Body of pancreas (tissue), 4 donors: ENCODE results near the gene RPRD1B. TPM values are rescaled to one million over a fixed set of nuclear protein-coding genes. Genes with fewer than 3 reads are reported as not detected.

Experiments used
- ATAC-seq: fragments of 150-250 bp; one replicate; pipeline ENCODE4 v1.9.1; 2016
- DNase-seq, 4 donors: peaks; one replicate each; pipeline ENCODE4 v3.0.0-alpha.2; 2019
- H3K27ac ChIP-seq, 4 donors: fragments of 200-600 bp; sonication (generic); 1 replicate in 3 of 4; 2 replicates in 1 of 4; pipeline versions ENCODE4 v1.5.1 to v1.6.1; 2016 to 2019; ENCODE audit warnings: mild to moderate bottlenecking in 1 of 4, mixed read lengths in 1 of 4, moderate library complexity in 1 of 4
- H3K27me3 ChIP-seq, 2 donors: fragments of 200-600 bp; sonication (generic); one replicate each; pipeline ENCODE4 v1.6.0; 2016; ENCODE audit warnings: mild to moderate bottlenecking in 1 of 2
- H3K36me3 ChIP-seq, 2 donors: fragments of 200-600 bp; sonication (generic); replicated peaks in 1 of 2; 2 replicates each; pipeline ENCODE4 v1.5.1; 2016; ENCODE audit warnings: low read depth in 2 of 2; ENCODE audit not compliant: insufficient read depth in 1 of 2
- H3K4me1 ChIP-seq: fragments of 200-600 bp; sonication (generic); one replicate; pipeline ENCODE4 v1.6.0; 2016
- H3K4me3 ChIP-seq, 2 donors: fragments of 200-600 bp; sonication (generic); 1 replicate in 1 of 2; 2 replicates in 1 of 2; pipeline ENCODE4 v1.5.1; 2016 to 2019
- H3K9me3 ChIP-seq, 3 donors: fragments of 200-600 bp; sonication (generic); 1 replicate in 2 of 3; 2 replicates in 1 of 3; pipeline ENCODE4 v1.5.1; 2016
- POLR2A ChIP-seq, 3 donors: fragments of 450-650 bp; IDR thresholded peaks; one replicate each; pipeline ENCODE4 v1.6.1; 2016; ENCODE audit warnings: antibody characterized with exemption in 3 of 3, mild to moderate bottlenecking in 2 of 3
- WGBS, 2 donors: methylation state at CpG; one replicate each; pipeline ENCODE4 v1.1.5; 2017; 5-methylcytosine and 5-hydroxymethylcytosine counted together
- intact Hi-C: fragments of 100-400 bp; cut with DNase I; formaldehyde crosslinking; loops from one replicate; pipeline ENCODE4 v1.15.1; 2023
- total RNA-seq, 2 donors: library from RNA; depleted of rRNA; stranded (reverse); fragments of >200 nt; gene quantifications; one replicate each; pipeline ENCODE4 v1.1.0, GENCODE V29; 2016
- TF ChIP-seq, protein P1 (sequence below), 7 experiments: fragments of 450-650 bp in 4 of 7; fragments of 200-600 bp in 3 of 7; sonication (generic) in 3 of 7; IDR thresholded peaks; one replicate each; pipeline ENCODE4 v1.5.1; 2016 to 2019; ENCODE audit warnings: antibody characterized with exemption in 7 of 7

RPRD1B gene
- total RNA-seq, 2 donors from 2014 or later = 8.8 to 12.5 TPM

DNA sequence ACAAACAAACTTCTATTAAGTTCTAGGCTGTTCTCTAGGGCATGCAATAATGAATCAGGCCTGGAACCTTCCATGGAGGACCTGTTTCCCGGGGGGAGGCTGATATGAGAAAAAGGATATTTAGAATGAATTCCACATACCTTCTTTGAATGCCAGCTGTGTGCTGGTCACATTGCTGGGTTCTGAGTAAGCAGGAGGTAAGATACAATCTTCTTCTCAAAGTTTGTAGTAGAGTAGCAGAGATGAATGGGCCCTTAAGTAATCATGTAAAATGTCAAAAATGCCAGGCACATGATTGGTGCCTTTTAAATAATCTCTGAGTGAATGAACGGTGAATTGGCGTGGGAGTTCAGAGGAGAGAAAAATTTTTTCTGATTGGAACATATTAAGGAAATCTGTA lies 84.1 kb downstream of the RPRD1B start:
- H3K36me3 ChIP-seq = no peaks in the 10 kb centered on the region
- no peaks in the 10 kb centered on the region for H3K27me3 ChIP-seq
- no peak overlapping the region for H3K4me3 ChIP-seq
- 74 to 79% methylated on average over 3 of the region's 3 CpGs for WGBS, 2 donors
- ATAC-seq = no peak
- H3K9me3 ChIP-seq = no peaks in the 10 kb centered on the region
- H3K4me1 ChIP-seq = peaks cover 2% of the 10 kb centered on the region
- DNase-seq = no peak
- intact Hi-C loops = no loop called here
- TF ChIP-seq POLR2A (IDR thresholded peaks at IDR 0.05) = no peak
- TF ChIP-seq, protein P1, sequence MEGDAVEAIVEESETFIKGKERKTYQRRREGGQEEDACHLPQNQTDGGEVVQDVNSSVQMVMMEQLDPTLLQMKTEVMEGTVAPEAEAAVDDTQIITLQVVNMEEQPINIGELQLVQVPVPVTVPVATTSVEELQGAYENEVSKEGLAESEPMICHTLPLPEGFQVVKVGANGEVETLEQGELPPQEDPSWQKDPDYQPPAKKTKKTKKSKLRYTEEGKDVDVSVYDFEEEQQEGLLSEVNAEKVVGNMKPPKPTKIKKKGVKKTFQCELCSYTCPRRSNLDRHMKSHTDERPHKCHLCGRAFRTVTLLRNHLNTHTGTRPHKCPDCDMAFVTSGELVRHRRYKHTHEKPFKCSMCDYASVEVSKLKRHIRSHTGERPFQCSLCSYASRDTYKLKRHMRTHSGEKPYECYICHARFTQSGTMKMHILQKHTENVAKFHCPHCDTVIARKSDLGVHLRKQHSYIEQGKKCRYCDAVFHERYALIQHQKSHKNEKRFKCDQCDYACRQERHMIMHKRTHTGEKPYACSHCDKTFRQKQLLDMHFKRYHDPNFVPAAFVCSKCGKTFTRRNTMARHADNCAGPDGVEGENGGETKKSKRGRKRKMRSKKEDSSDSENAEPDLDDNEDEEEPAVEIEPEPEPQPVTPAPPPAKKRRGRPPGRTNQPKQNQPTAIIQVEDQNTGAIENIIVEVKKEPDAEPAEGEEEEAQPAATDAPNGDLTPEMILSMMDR (IDR thresholded peaks at IDR 0.05) = no peak
- H3K27ac ChIP-seq = no peak overlapping the region

DNA sequence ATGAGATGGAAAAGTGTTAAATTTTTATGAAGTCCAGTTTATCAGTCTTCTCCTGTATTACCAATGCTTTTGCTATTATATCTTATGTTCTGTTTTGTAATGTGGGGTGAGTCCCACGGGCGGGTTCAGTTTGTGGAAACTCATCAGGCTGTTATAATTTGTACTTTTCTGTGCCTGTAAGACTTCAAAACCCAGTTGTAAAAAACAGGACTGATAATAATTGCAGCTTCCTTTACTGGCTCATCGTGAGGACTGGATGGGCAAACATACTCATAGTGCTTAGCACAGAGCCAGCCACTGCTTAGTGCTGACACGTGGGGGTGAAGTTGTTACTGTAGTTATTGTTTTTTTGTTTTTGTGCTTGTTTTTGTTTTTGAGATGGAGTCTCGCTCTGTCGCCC lies 85.9 kb downstream of the RPRD1B start:
- no peak overlapping the region for H3K27ac ChIP-seq
- DNase-seq (no peak), ATAC-seq (no peak)
- H3K36me3 ChIP-seq = no peaks in the 10 kb centered on the region
- TF ChIP-seq, protein P1 (IDR thresholded peaks at IDR 0.05) = no peak
- no peak for TF ChIP-seq POLR2A (IDR thresholded peaks at IDR 0.05)
- H3K9me3 ChIP-seq = no peaks in the 10 kb centered on the region
- intact Hi-C loops = no loop called here
- H3K4me3 ChIP-seq = no peak overlapping the region
- H3K4me1 ChIP-seq = peaks cover 10% of the 10 kb centered on the region
- no peaks in the 10 kb centered on the region for H3K27me3 ChIP-seq
- WGBS, 2 donors = 88 to 94% methylated on average over 6 of the region's 6 CpGs

DNA sequence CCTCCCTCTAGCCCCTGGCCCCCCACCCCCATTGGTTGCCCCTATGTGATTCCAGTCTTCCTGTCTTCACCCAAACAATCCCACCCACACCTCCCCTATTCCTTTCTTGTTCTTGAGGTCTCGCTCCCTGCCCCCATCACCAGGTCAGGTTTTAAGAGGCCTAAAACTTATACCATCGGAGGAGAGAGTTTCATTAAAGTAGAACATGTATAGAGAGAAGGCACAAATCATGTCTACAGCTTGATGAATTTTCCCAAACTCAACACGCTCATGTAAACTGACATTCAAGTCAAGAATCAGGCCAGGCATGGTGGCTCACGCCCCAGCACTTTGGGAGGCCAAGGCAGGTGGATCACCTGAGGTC lies 87.1 kb downstream of the RPRD1B start:
- TF ChIP-seq POLR2A (IDR thresholded peaks at IDR 0.05) = no peak
- TF ChIP-seq, protein P1 (IDR thresholded peaks at IDR 0.05) = no peak
- no peak for DNase-seq

DNA sequence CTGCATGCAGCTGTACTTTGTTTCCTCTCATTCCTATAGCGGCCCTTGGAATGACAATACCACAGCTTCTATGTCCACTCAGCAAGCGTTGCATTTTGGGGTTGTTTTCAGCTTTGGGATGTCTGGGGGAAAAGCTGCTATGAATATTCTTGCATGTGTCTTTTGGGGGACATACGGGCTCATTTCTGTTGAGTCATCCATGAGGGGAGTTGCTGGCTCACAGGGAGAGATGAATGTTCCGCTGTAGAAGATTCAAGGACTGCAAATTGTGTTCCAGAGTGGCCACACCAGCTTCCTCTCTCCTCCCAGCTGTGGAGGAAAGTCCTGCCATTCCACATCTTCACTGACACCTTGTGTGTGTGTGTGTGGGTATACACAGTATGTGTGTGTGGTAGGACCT lies 88.2 kb downstream of the RPRD1B start:
- 93 to 95% methylated on average over 4 of the region's 4 CpGs for WGBS, 2 donors
- no peaks in the 10 kb centered on the region for H3K9me3 ChIP-seq
- intact Hi-C loops = no loop called here
- ATAC-seq (no peak), DNase-seq (no peak)
- no peak overlapping the region for H3K27ac ChIP-seq
- H3K4me1 ChIP-seq = peaks cover 30% of the 10 kb centered on the region
- TF ChIP-seq POLR2A (IDR thresholded peaks at IDR 0.05) = no peak
- TF ChIP-seq, protein P1 (IDR thresholded peaks at IDR 0.05) = no peak
- no peak overlapping the region for H3K4me3 ChIP-seq
- no peaks in the 10 kb centered on the region for H3K36me3 ChIP-seq
- no peaks in the 10 kb centered on the region for H3K27me3 ChIP-seq

More for the DNA sequence above, 87.1 kb downstream of the RPRD1B start:
- Histone ChIP-seq H3K27me3 (no peaks in the 10 kb centered on the region), H3K27ac (no peak overlapping the region), H3K9me3 (no peaks in the 10 kb centered on the region), H3K4me1 (peaks cover 19% of the 10 kb centered on the region), H3K36me3 (no peaks in the 10 kb centered on the region), H3K4me3 (no peak overlapping the region)
- ATAC-seq = no peak
- intact Hi-C loops = no loop called here
- 90 to 94% methylated on average over 4 of the region's 4 CpGs for WGBS, 2 donors

DNA sequence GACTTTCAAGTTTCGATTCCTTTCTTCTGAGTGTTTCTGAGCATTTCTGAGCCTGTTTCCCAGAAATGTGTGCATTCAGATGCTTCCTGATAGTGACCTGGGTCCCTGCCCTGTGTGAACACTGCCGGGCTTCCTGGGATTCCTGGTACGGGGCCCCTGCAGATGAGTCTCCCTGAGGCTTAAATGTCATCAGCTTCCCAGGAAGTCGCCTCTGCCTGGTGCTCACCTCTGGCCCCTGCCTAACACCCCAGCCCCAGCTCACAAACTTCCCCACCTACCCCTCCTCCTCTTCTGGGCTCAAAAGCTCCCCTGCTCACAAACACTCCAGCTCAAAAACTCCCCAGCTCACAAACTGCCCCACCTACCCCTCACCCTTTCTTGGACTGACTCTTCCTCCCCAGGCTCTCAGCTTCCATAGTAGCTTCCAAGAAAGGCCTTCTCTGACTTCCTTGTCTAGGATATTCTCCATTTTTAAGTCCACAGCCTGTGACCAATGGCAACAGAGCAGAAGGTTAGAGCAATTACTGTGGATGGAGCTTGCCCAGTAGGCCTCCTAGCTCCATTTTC lies 89.6 kb downstream of the RPRD1B start:
- ATAC-seq (peak; percentile 19), DNase-seq (peak in 2 of 4 donors; percentile 12 to 25)
- Histone ChIP-seq H3K36me3 (no peaks in the 10 kb centered on the region), H3K4me1 (peaks cover 35% of the 10 kb centered on the region), H3K4me3 (no peak overlapping the region), H3K27ac (peak overlapping the region in 2 of 4 donors; percentile 24 to 74), H3K9me3 (no peaks in the 10 kb centered on the region), H3K27me3 (no peaks in the 10 kb centered on the region)
- TF ChIP-seq, protein P1 (IDR thresholded peaks at IDR 0.05) = no peak
- TF ChIP-seq POLR2A (IDR thresholded peaks at IDR 0.05) = no peak
- intact Hi-C loops = no loop called here
- WGBS, 2 donors = 18 to 26% methylated on average over 4 of the region's 4 CpGs
